Jurkat, Clone E6-1 (cell line): ENCODE results near the gene TRAPPC12.
"Not testable (repeated sequence)": the region's sequence is repeated elsewhere in the genome, so short reads cannot be mapped to it uniquely, and the experiment has no call there.

Experiments
- DNase-seq: peaks from one replicate; pipeline ENCODE4 v3.0.0-alpha.2; 2011; ENCODE audit warnings: low read depth, low spot score
- H3K4me3 ChIP-seq: 2 replicates; pipeline ENCODE4 v1.5.1; 2011; ENCODE audit warnings: mild to moderate bottlenecking, low read length, control low read depth, moderate library complexity

TRAPPC12 gene

GRCh38 chr2:3447186-3447585, 67.7 kb downstream of the TRAPPC12 start:
- DNase-seq, H3K4me3 ChIP-seq: not testable (repeated sequence)

- no peak for DNase-seq
- no peak overlapping the region for H3K4me3 ChIP-seq
These were observed 68.4 kb downstream of the TRAPPC12 start for GRCh38 chr2:3447789-3448317.

GRCh38 chr2:3448441-3448911, 69.0 kb downstream of the TRAPPC12 start:
- not testable (repeated sequence) for H3K4me3 ChIP-seq, DNase-seq

GRCh38 chr2:3449086-3449485, 69.6 kb downstream of the TRAPPC12 start:
- no peak for DNase-seq
- no peak overlapping the region for H3K4me3 ChIP-seq

GRCh38 chr2:3449936-3450335, 70.4 kb downstream of the TRAPPC12 start:
- H3K4me3 ChIP-seq: no peak overlapping the region
- DNase-seq: no peak

- DNase-seq: no peak
These were observed 71.0 kb downstream of the TRAPPC12 start for GRCh38 chr2:3450385-3451010.

GRCh38 chr2:3451169-3451568, 71.7 kb downstream of the TRAPPC12 start:
- no peak for DNase-seq
- H3K4me3 ChIP-seq: no peak overlapping the region

More at GRCh38 chr2:3450385-3451010, 71.0 kb downstream of the TRAPPC12 start:
- no peak overlapping the region for H3K4me3 ChIP-seq

GRCh38 chr2:3451926-3452671, 72.6 kb downstream of the TRAPPC12 start:
- H3K4me3 ChIP-seq: no peak overlapping the region
- DNase-seq: no peak

GRCh38 chr2:3453190-3453999, 73.9 kb downstream of the TRAPPC12 start:
- no peak overlapping the region for H3K4me3 ChIP-seq
- no peak for DNase-seq

GRCh38 chr2:3454005-3454404, 74.5 kb downstream of the TRAPPC12 start:
- H3K4me3 ChIP-seq, DNase-seq: not testable (repeated sequence)

- no peak overlapping the region for H3K4me3 ChIP-seq
- DNase-seq: no peak
These were observed 75.3 kb downstream of the TRAPPC12 start for GRCh38 chr2:3454802-3455201.

- no peak overlapping the region for H3K4me3 ChIP-seq
- no peak for DNase-seq
These were observed 76.6 kb downstream of the TRAPPC12 start for GRCh38 chr2:3456125-3456524.

GRCh38 chr2:3457524-3458395, 78.3 kb downstream of the TRAPPC12 start:
- H3K4me3 ChIP-seq: no peak overlapping the region
- DNase-seq: no peak

- DNase-seq: no peak
- H3K4me3 ChIP-seq: no peak overlapping the region
These were observed 79.1 kb downstream of the TRAPPC12 start for GRCh38 chr2:3458396-3459184.

GRCh38 chr2:3459185-3460015, 79.9 kb downstream of the TRAPPC12 start:
- no peak overlapping the region for H3K4me3 ChIP-seq
- DNase-seq: no peak

- no peak for DNase-seq
- H3K4me3 ChIP-seq: no peak overlapping the region
These were observed 80.7 kb downstream of the TRAPPC12 start for GRCh38 chr2:3460156-3460555.
